KOPT-K1 (cell line): ENCODE data around the gene PLCB4.

Experiments
- H3K27ac ChIP-seq: fragments of 200-600 bp; sonication (generic); 2 replicates; pipeline ENCODE4 v1.5.1; 2016; ENCODE audit warnings: antibody characterized with exemption, mild to moderate bottlenecking, low read depth, low read length; ENCODE audit not compliant: poor library complexity, severe bottlenecking
- H3K36me3 ChIP-seq: fragments of 200-600 bp; sonication (generic); 2 replicates; pipeline ENCODE4 v1.5.1; 2017; ENCODE audit warnings: antibody characterized with exemption, mild to moderate bottlenecking, low read length, moderate library complexity; ENCODE audit not compliant: insufficient read depth
- H3K9me3 ChIP-seq: fragments of 200-600 bp; sonication (generic); 2 replicates; pipeline ENCODE4 v1.5.1; 2017; ENCODE audit warnings: antibody characterized with exemption, low read length, mild to moderate bottlenecking; ENCODE audit not compliant: insufficient read depth, poor library complexity, severe bottlenecking

Gene PLCB4

GRCh38 chr20:9243986-9244385 is 175.1 kb downstream of the PLCB4 start:
- H3K36me3 ChIP-seq = no peaks in the 10 kb centered on the region
- H3K27ac ChIP-seq = no peak overlapping the region
- H3K9me3 ChIP-seq = no peaks in the 10 kb centered on the region

DNA sequence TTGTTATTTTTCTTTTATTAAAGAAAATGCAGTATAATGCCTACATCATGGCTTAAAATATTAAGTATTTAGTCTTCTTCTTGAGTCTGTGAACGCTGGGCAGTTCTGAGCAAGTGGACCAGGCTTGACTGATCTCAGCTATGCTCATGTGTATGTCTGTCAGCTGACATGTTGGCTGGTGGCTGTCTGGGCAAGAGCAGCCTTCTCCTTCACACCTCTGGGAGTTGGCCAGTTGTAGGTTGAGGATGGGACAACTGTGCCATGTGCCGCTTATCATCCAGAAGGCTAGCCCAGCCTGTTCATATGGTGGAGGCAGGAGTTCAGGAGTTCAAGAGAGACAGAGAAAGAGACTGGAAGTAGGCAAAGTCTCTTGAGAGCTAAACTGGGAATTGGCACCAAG is 175.9 kb downstream of the PLCB4 start:
- Histone ChIP-seq H3K9me3 (no peaks in the 10 kb centered on the region), H3K36me3 (no peaks in the 10 kb centered on the region), H3K27ac (no peak overlapping the region)

DNA sequence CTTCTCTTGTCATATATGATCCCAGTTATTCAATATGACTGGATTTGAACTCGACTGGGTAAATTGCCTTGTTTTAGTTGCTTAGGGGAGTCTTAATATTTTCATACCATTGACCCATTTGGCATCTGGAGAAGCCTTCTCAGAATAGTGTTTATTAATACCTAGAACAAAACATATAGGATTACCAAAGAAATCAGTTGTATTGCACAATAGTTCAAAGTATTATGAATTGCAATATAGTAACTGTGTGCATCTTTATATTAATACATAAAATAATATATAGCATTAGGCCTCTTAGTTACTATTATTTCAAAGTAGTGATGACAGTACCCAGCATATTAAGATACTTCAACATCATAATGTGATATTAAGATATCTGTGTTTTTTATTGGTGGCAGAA is 177.8 kb downstream of the PLCB4 start:
- H3K9me3 ChIP-seq = no peaks in the 10 kb centered on the region
- H3K27ac ChIP-seq = no peak overlapping the region
- H3K36me3 ChIP-seq = no peaks in the 10 kb centered on the region

DNA sequence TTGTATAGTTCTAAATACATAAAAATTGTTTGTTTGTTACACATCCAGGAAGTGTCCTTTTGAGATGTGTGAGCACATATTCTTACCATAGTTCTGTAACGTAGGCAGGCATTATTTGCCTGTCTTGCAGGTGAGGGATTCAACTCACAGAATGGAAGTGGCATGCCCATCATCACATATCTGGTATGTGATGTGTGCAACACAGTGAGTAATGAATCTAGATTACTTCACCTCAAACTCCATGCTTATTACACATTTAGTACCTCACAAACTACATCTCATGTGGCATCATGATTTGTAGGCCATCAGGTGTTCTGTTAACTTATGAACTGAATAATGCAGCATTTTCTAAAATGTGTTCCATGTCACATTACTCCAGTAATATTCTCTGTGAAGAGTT is 181.6 kb downstream of the PLCB4 start:
- Histone ChIP-seq H3K27ac (no peak overlapping the region), H3K9me3 (no peaks in the 10 kb centered on the region), H3K36me3 (no peaks in the 10 kb centered on the region)

DNA sequence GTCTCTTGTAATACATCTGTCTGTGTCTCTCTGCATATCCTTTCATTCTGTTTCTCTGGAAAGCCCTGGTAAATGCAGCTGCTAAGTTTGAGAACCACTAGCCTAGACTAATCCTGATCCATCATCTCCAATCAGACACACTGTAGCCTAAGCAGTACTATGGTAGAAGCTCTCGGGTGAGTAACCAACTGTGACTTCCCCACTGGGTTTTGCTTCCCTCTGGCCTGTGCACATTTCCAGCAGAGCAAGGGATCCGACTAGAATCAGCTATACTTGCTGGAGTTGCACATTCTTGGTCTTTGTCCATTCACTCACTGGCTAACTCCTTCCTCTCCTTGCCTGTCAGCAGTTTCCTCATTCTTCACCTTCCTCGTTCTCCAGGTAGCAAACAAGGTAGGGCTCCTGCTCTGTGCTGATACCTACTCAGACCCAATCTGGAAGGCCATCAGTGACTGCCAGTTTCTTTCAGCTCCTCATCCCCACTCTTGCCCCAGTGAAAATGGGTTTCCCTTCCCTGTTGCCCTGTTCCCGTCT is 184.2 kb downstream of the PLCB4 start:
- Histone ChIP-seq H3K36me3 (no peaks in the 10 kb centered on the region), H3K27ac (no peak overlapping the region), H3K9me3 (no peaks in the 10 kb centered on the region)

GRCh38 chr20:9255171-9255570 is 186.3 kb downstream of the PLCB4 start:
- no peak overlapping the region for H3K27ac ChIP-seq
- H3K36me3 ChIP-seq = no peaks in the 10 kb centered on the region
- H3K9me3 ChIP-seq = no peaks in the 10 kb centered on the region

DNA sequence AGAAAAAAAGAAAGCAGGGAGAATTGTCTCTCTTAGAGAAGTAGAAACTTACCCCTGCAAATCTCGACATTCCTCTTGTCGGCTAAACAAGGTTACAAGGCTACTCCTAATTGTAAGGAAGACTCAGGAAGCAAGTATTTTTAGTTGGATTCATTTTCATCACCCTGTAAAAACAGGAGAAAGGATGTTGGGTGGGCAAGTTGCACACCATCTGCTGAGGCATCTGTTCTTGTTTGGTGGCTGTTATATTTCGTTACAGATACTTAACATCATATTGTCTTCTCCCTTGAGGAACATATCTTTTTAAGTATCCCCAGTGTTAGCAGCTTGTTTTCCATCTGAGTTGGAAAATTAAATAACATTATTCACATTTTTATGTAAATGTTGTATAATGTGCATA is 187.5 kb downstream of the PLCB4 start:
- H3K36me3 ChIP-seq = no peaks in the 10 kb centered on the region
- no peaks in the 10 kb centered on the region for H3K9me3 ChIP-seq
- no peak overlapping the region for H3K27ac ChIP-seq

GRCh38 chr20:9258901-9259300 is 190.0 kb downstream of the PLCB4 start:
- Histone ChIP-seq H3K27ac (no peak overlapping the region), H3K9me3 (no peaks in the 10 kb centered on the region), H3K36me3 (no peaks in the 10 kb centered on the region)

DNA sequence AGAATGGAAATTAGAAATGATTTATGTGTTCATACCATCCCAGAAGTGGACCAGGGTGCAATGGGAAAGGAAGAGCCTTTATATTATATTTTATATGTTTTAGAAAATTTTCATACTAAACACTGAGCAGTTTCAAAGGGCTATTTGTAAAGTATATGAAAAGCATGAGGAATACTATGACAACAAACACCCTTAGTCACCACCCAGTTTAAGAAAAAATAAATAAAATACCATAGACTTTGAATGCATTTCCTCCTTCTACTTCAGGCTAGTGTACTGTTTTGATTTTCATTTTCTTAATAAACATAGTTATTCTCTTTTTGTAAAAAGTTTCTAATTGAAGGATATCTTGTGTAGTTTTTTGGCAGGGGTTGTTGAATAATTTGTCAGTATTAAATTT is 191.1 kb downstream of the PLCB4 start:
- no peaks in the 10 kb centered on the region for H3K9me3 ChIP-seq
- no peaks in the 10 kb centered on the region for H3K36me3 ChIP-seq
- no peak overlapping the region for H3K27ac ChIP-seq

GRCh38 chr20:9261781-9262180 is 192.9 kb downstream of the PLCB4 start:
- Histone ChIP-seq H3K36me3 (no peaks in the 10 kb centered on the region), H3K27ac (no peak overlapping the region), H3K9me3 (no peaks in the 10 kb centered on the region)

GRCh38 chr20:9262653-9263194 is 193.8 kb downstream of the PLCB4 start:
- H3K27ac ChIP-seq = no peak overlapping the region
- no peaks in the 10 kb centered on the region for H3K36me3 ChIP-seq
- no peaks in the 10 kb centered on the region for H3K9me3 ChIP-seq

- H3K36me3 ChIP-seq = no peaks in the 10 kb centered on the region
- H3K9me3 ChIP-seq = no peaks in the 10 kb centered on the region
- no peak overlapping the region for H3K27ac ChIP-seq
Measured at GRCh38 chr20:9269280-9269971, 200.5 kb downstream of the PLCB4 start.

DNA sequence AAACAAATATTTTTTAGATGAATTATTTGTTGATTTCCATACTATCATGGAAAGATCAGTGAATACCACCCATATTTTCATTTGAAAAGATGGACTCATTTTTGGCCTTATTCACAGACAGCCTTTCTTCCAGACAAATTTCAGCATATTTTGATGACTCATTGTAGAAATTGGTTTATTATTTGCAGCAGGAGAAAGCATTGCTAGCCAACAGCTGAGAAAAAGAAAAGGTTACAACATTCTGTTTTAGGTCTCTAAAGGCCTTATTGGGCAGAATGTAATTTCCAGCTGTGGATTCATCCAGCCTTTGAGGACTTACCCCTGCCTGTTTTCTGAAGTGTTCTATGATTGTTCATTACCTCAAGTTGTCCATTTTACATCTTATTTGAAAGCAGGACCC is 201.9 kb downstream of the PLCB4 start:
- no peaks in the 10 kb centered on the region for H3K9me3 ChIP-seq
- no peak overlapping the region for H3K27ac ChIP-seq
- H3K36me3 ChIP-seq = no peaks in the 10 kb centered on the region

GRCh38 chr20:9276966-9277468 is 208.1 kb downstream of the PLCB4 start:
- Histone ChIP-seq H3K27ac (no peak overlapping the region), H3K36me3 (no peaks in the 10 kb centered on the region), H3K9me3 (no peaks in the 10 kb centered on the region)

GRCh38 chr20:9279918-9280401 is 211.1 kb downstream of the PLCB4 start:
- H3K36me3 ChIP-seq = no peaks in the 10 kb centered on the region

GRCh38 chr20:9280666-9281065 is 211.8 kb downstream of the PLCB4 start:
- no peaks in the 10 kb centered on the region for H3K9me3 ChIP-seq
- H3K27ac ChIP-seq = no peak overlapping the region

More at GRCh38 chr20:9279918-9280401, 211.1 kb downstream of the PLCB4 start:
- H3K27ac ChIP-seq = no peak overlapping the region
- H3K9me3 ChIP-seq = no peaks in the 10 kb centered on the region

More at GRCh38 chr20:9280666-9281065, 211.8 kb downstream of the PLCB4 start:
- no peaks in the 10 kb centered on the region for H3K36me3 ChIP-seq
